GM21825 (cell line): ENCODE results near the gene OXNAD1.

Experiments
- ATAC-seq: cut with Tn5 transposase; IDR thresholded peaks from one replicate; pipeline ENCODE4 v1.9.1; 2021; ENCODE audit warnings: mild to moderate bottlenecking, moderate library complexity; ENCODE audit not compliant: unreplicated experiment

OXNAD1 gene

GRCh38 chr3:16325850-16326249, 60.8 kb downstream of the OXNAD1 start:
- ATAC-seq = no peak

- ATAC-seq = no peak
Measured at GRCh38 chr3:16326724-16327349, 61.8 kb downstream of the OXNAD1 start.

GRCh38 chr3:16328124-16328523, 63.1 kb downstream of the OXNAD1 start:
- ATAC-seq = no peak

- ATAC-seq = no peak
Measured at GRCh38 chr3:16329036-16329825, 64.2 kb downstream of the OXNAD1 start.

- no peak for ATAC-seq
Measured at GRCh38 chr3:16329826-16330129, 64.8 kb downstream of the OXNAD1 start.

GRCh38 chr3:16330351-16330750, 65.3 kb downstream of the OXNAD1 start:
- ATAC-seq = no peak

GRCh38 chr3:16331319-16331883, 66.4 kb downstream of the OXNAD1 start:
- ATAC-seq = no peak

- no peak for ATAC-seq
Measured at GRCh38 chr3:16332904-16333426, 68.0 kb downstream of the OXNAD1 start.

- no peak for ATAC-seq
Measured at GRCh38 chr3:16334909-16335308, 69.9 kb downstream of the OXNAD1 start.

- ATAC-seq = no peak
Measured at GRCh38 chr3:16335333-16335732, 70.3 kb downstream of the OXNAD1 start.

GRCh38 chr3:16335772-16336645, 71.0 kb downstream of the OXNAD1 start:
- ATAC-seq = no peak

- no peak for ATAC-seq
Measured at GRCh38 chr3:16336825-16337224, 71.8 kb downstream of the OXNAD1 start.

GRCh38 chr3:16337856-16338540, 73.0 kb downstream of the OXNAD1 start:
- peak; percentile 90 for ATAC-seq

- peak; percentile 48 for ATAC-seq
Measured at GRCh38 chr3:16338999-16339398, 74.0 kb downstream of the OXNAD1 start.

- no peak for ATAC-seq
Measured at GRCh38 chr3:16343101-16343500, 78.1 kb downstream of the OXNAD1 start.

GRCh38 chr3:16346413-16347081, 81.5 kb downstream of the OXNAD1 start:
- no peak for ATAC-seq

- no peak for ATAC-seq
Measured at GRCh38 chr3:16347548-16347947, 82.5 kb downstream of the OXNAD1 start.

- ATAC-seq = no peak
Measured at GRCh38 chr3:16349986-16350596, 85.1 kb downstream of the OXNAD1 start.

- ATAC-seq = no peak
Measured at GRCh38 chr3:16350597-16351318, 85.7 kb downstream of the OXNAD1 start.
